ENCODE measurements around the gene RB1.

RB1 gene

DNA sequence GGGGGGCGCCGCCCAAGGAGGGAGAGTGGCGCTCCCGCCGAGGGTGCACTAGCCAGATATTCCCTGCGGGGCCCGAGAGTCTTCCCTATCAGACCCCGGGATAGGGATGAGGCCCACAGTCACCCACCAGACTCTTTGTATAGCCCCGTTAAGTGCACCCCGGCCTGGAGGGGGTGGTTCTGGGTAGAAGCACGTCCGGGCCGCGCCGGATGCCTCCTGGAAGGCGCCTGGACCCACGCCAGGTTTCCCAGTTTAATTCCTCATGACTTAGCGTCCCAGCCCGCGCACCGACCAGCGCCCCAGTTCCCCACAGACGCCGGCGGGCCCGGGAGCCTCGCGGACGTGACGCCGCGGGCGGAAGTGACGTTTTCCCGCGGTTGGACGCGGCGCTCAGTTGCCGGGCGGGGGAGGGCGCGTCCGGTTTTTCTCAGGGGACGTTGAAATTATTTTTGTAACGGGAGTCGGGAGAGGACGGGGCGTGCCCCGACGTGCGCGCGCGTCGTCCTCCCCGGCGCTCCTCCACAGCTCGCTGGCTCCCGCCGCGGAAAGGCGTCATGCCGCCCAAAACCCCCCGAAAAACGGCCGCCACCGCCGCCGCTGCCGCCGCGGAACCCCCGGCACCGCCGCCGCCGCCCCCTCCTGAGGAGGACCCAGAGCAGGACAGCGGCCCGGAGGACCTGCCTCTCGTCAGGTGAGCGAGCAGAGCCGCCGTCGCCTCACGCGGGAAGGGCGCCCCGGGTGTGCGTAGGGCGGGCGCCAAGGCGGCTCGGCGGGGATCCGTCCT is at the start of gene RB1:
TSS of gene RB1 (plus strand) at position 393 of the 784 bp plus-strand sequence. CDS start at position 555, 162 bp downstream.
- no peak for FAIRE-seq

- FAIRE-seq = no peak
Observed at GRCh38 chr13:48253849-48254248, 49.7 kb upstream of the RB1 start.

DNA sequence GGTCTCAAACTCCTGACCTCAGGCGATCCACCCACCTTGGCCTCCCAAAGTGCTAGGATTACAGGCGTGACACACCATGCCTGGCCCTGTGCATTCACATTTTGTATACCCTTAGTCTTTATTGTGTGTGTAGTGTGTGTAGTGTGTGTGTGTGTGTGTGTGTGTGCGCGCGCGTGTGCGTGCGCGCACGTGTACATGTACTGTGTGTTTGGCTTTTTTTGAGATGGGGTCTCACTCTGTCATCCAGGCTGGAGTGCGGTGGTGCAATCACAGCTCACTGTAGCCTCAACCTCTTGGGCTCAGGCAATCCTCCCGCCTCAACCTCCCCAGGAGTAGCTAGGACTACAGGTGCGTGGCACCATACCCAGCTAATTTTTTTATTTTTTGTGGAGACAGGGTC is 48.5 kb upstream of the RB1 start:
- FAIRE-seq = no peak

- FAIRE-seq = no peak
Observed at GRCh38 chr13:48255954-48256353, 47.6 kb upstream of the RB1 start.

DNA sequence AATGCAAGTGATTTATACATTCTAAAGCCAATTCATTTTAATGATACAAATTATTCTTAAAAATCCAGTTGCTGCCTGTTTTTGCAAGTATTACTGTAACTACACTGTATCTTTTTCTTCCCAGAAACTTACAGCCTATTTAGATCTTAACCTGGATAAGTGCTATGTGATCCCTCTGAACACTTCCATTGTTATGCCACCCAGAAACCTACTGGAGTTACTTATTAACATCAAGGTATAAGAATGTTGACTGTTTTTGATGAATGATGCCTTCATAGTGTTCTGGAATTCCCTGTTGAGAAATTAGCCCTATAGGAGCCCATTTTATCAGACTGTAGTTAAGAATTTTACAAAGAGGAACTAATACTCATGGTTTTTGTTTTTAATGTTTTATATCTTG is 45.5 kb upstream of the RB1 start:
- no peak for FAIRE-seq

- no peak for FAIRE-seq
Observed at GRCh38 chr13:48258430-48258829, 45.1 kb upstream of the RB1 start.

DNA sequence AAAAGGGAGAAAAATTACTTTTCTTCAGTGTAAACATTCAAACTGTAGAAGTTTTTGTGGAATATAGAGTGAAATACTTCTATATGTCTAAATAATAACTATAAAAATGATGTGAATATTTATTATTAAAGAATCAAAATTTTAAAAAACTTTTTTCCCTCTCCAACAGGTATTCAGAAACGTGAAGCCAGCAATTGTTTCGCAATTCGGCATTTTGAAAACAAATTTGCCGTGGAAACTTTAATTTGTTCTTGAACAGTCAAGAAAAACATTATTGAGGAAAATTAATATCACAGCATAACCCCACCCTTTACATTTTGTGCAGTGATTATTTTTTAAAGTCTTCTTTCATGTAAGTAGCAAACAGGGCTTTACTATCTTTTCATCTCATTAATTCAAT is 42.6 kb upstream of the RB1 start:
- no peak for FAIRE-seq

DNA sequence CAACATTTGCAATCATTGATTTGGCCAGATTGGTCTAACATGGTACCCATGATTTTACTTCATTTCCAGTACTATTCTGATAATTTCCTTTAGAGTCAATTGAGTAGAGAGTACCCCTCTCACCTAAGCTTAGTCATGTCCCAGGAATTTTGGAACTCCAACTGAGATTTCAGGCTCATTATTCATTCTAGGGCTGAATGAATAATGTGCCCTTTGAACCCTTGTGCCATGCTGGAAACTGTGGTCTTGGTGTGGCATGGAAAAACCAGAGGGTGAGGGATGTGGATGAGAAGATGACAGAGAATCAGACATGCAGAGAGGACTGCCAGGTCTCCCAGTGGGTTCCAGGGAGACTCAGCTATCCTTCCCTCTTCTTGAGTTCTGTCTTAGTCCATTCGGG is 40.4 kb upstream of the RB1 start:
- FAIRE-seq = no peak

DNA sequence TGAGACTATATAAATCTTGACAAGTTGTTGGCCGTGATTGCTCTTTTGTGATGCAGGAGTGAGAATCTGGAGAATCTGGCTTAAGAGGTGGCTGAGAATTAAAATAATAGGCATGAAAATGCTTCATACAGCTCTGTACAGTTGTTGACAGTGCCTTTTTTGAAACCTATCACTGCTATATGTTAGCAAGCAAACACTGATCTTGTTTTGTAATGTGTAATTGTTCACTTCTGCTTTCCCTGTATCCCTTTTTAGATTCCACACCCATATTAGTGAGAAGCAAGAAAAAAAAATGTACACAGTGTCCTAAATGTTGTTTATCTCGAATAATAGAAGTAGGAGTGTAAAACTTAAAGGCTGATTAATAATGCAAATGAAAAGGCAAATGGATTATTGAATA is 39.5 kb upstream of the RB1 start:
- FAIRE-seq = no peak

DNA sequence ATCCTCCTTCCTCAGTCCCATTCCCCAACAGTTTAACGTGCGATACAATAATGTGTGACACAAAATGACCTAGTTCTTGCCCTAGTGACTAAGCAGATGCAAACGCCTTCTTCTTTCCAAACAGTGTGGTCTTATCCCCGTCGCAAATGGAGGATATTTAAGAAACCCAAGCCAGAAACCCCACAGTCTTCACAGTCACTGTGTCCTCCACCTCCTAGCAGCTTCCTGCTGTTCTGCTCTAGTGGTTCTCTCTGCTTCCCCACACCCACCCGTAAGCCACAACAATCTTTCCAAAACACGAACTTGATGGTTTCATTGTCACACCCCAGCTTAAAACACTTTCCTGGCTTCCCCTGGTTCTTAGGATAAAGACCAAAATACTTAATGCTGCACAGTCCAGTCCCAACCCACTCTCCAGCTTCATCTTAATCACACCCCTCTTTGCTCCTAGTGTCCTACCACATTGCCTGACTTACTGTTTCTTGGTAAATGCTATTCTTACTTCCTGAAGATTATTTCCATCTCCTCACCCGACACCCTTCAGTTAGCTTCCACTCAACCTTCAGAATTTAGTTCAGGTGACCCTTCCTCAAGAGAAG is 38.2 kb upstream of the RB1 start:
- no peak for FAIRE-seq

GRCh38 chr13:48266150-48266549 is 37.4 kb upstream of the RB1 start:
- no peak for FAIRE-seq

DNA sequence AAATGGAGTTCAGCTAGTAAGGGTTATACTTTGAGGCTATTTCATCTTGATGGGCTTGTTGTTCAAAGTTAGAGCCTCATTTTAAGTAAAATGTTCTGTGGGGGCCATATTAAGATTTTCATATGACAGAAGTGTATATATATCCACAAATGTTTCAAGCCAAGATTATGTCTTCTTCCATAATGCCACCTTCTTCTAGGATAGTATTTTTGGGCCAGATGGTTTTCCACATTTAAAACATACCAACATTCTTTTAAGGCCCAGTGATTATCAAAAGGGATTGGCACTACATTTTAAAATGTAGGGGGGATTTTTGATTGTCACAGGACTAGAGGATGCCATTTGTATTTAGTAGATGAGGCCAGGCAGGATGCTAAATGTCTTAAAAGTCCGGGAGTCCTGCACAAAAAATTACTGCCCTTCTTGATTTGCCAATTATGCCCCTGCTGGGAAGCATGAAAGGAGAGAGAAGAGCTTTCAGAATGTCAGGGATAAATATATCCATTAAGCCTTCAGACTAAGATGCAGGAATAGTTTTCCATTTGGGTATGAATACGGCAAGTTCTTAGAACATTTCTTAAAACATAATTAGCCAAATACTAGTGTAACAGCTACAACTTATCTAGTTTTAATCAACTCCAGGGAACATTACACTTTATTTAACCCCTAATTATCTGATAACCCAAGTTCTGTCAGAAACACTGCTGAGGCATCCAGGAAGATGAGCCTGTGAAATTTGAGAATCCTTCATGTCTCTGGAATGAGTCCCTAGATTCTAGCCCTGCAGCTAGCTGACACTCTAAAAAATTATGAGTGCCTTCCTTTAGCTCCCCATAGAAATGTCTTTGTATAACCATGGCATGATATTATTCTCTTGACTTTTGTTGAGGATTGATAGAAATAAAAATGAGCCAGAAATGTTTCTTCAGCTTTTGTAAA is 36.6 kb upstream of the RB1 start:
- FAIRE-seq = no peak

- no peak for FAIRE-seq
Observed at GRCh38 chr13:48268019-48268418, 35.5 kb upstream of the RB1 start.

DNA sequence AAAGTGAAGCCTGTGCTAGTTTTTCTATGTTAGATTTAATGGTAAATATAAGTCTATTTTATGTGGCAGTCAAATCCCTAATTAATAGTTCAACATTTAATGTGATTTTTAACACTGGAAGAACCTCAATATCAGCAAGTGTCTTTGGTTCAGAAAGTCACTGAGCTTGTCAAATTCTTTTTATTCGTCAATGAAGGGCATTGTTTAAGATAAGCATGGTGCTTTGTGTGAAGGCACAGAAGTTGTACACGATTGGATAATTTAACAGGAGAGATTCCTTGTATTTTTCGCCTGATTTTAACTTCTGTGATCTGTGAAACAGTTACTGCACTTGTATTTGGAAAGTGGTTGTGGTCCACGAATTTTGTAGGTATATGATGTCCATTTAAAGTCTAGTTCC is 30.2 kb upstream of the RB1 start:
- FAIRE-seq = no peak

DNA sequence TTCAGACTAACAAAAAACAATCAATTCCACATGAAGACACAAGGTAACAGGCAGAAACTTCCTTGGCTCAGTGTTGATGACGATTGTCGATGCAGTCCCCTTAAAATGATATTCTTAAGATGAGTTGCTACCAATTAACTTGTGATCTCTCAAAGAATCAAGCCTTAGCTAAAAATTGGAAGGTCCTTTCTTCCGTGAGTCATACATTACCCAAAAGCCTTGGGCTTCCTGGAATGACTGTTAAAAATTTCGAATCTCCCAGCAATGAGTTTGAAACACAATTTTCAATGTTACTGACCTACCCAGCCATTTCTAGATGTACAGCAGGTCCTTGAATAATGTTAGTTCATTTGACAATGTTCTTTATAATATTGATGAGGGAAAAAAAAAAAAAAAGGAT is 28.0 kb upstream of the RB1 start:
- no peak for FAIRE-seq

GRCh38 chr13:48278806-48279205 is 24.7 kb upstream of the RB1 start:
- no peak for FAIRE-seq

GRCh38 chr13:48281556-48281955 is 22.0 kb upstream of the RB1 start:
- FAIRE-seq = no peak

- no peak for FAIRE-seq
Observed at GRCh38 chr13:48291730-48292129, 11.8 kb upstream of the RB1 start.

GRCh38 chr13:48292650-48293049 is 10.9 kb upstream of the RB1 start:
- no peak for FAIRE-seq

- no peak for FAIRE-seq
Observed at GRCh38 chr13:48294653-48295052, 8.9 kb upstream of the RB1 start.

DNA sequence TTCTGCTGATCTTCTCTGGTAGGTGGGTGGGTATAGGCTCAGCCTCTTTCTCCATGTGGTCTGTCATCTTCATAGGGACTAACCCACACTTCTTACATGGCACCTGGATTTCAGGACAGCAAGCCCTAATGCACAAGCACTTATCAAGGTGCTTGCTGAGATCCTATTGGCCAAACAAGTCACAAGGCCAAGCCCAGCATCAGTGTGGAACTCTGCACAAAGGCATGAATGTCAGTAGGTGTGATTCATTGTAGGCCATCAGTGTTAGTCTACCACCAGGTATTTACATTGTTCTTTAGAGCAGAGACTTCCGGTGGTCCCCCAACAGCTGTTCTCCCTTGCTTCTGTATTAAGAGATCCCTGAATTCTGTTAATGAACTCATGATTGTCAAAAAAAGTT is 8.3 kb upstream of the RB1 start:
- FAIRE-seq = no peak

DNA sequence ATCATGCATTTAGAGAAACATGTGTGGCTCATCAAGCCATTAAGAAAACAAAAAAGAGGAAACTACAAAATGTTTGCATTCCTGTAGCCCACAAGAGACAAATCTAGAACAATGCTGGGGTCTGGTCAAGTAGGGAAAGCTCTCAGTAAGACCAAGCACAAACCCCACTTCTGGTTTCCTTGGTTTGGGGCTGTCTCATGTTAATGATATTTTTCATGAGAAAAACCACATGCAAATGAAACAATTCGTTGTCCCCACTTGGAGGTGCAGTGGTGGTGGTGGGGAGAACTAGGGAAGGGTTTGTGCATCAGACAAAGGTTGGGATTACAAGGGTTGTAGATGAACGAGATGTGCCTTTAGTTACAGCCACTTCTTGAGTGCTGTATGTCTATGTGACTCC is 7.0 kb upstream of the RB1 start:
- FAIRE-seq = no peak

DNA sequence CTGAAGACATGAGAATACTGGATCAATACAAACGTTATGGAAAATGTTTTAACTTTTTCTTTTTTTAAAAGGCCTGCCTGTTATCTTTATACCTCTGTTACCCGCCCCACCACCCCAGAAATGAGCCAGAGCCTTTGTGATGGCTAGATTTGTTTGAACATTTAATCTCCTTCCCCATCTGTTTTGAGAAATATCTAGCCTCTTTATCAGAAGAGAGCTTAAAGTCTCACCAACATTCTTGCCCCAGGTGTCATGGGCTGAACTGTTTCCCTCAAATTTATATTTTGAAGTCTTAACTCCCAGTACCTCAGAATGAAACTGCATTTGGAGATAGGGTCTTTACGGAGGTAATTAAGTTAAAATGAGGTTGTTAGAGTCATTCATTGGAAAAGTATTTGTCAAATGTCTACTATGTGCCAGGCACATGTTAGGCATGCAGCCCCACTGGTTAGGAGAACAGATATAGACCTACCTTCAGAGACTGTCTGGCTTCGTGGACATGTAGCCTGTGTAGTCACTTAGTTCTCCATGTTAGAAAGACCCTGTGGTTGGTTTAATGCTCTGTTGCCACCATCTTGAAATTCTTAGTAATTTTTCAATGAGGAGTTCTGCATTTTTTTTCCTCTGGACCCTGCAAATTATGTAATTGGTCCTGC is 6.3 kb upstream of the RB1 start:
- no peak for FAIRE-seq
